HG03442 (cell line): ENCODE data around the gene LYSMD1.
A peak's percentile ranks its signal among the peaks of the same experiment; 100 is the strongest.

Experiments used
- ATAC-seq: cut with Tn5 transposase; IDR thresholded peaks from one replicate; pipeline ENCODE4 v1.9.1; 2021; ENCODE audit warnings: mild to moderate bottlenecking, moderate library complexity; ENCODE audit not compliant: unreplicated experiment

Gene LYSMD1

DNA sequence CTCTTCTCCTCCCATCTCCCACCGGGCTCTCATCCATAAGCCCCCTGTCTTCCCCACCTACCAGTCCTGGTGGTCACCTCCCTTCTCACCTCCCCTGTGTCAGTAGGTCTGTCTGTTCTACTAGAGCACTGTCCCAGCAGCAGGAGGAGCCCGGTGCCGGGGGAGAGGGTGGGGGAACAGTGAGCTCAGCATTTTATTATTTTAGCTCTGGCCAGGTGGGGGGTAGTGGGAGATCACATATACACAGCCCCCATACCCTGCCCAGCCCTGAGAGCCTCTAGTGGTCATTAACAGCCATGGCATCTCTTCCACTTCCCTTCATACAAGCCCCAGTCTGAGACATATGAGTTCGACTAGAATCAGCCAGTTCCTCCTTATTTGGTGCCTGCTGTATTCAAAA is 10.2 kb upstream of the LYSMD1 start, which contains the start of gene TMOD4:
TSS of gene TMOD4 (minus strand) at position 119 of the 400 bp plus-strand sequence. CDS start 1,106 bp downstream, outside the sequence.
- ATAC-seq = no peak

- ATAC-seq = no peak
These were observed 9.5 kb upstream of the LYSMD1 start for GRCh38 chr1:151175041-151175741.

DNA sequence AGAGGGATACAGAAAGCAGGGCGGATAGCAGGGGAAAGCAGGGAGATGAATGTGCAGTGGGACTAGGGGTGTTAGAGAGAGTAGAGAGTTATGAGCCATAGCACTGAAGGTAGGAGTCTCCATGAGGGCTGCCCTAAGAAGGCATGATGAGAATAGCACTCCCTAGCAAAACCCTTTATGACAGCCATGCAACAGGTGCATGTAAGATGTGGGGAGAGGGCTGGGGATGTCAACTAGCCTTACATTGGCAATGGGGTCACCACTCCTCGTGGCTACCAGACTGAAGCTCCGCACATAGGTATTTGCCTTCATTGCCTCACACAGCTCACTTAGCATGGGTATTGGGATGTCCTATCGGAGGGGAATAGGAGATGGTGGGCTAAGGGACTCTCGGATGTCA is 5.5 kb upstream of the LYSMD1 start:
- no peak for ATAC-seq

GRCh38 chr1:151167116-151167515 is 1.4 kb upstream of the LYSMD1 start:
- no peak for ATAC-seq

DNA sequence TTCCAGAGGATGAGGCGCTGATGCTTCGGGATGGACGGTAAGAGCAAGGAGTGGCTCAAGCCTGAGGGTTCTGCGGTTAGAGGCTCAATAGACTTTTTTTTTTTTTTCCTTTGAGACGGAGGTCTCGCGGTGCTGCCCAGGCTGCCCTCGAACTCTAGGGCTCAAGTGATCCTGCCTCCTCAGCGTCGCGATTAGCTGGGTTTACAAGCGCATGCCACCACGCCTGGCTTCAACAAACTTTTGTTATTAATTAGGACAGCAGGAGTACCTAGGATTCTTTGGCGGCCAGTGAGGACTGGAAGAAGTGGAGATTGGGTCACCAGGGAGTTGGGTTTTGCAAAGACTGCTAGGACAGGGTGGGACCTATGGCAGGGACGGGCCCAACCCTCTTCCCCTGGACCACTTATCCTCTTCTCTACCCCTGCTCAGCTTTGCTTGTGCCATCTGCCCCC is 829 bp upstream of the LYSMD1 start:
- peak; percentile 2 for ATAC-seq

- ATAC-seq = no peak
These were observed 393 bp downstream of the LYSMD1 start for GRCh38 chr1:151165281-151165737.

DNA sequence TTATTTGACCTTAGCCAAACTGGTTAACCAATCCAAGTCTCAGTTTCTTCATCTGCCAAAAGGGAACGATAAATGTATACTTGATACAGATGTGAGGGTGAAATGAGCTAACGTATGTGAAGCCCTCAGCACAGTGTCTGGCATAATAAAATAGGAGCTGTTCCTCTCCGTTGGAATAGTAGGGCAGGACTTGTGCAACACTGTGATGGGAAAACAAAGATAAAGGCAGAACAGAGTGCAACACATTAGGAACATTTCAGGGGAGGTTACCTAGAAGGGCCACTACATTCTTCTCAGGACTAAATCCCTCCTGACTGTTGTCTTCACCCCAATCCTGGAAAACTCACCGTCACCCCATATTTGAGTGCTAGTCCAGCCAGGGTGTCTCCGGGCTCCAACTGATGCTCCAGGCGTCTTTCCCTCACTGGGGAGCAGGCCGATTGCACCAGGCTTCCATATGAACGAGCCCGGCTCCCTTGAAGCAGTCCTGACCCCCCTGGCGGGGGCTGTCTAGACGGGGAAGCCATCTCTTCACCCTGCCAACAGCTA is 896 bp downstream of the LYSMD1 start:
- ATAC-seq = no peak

- ATAC-seq = no peak
These were observed 6.3 kb downstream of the LYSMD1 start for GRCh38 chr1:151159373-151159772.

DNA sequence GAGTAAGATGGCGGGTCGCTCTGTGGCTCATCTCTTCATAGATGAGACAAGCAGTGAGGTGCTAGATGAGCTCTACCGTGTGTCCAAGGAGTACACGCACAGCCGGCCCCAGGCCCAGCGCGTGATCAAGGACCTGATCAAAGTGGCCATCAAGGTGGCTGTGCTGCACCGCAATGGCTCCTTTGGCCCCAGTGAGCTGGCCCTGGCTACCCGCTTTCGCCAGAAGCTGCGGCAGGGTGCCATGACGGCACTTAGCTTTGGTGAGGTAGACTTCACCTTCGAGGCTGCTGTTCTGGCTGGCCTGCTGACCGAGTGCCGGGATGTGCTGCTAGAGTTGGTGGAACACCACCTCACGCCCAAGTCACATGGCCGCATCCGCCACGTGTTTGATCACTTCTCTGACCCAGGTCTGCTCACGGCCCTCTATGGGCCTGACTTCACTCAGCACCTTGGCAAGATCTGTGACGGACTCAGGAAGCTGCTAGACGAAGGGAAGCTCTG is 6.9 kb downstream of the LYSMD1 start:
- no peak for ATAC-seq

- no peak for ATAC-seq
These were observed 7.4 kb downstream of the LYSMD1 start for GRCh38 chr1:151158326-151158725.

- no peak for ATAC-seq
These were observed 8.6 kb downstream of the LYSMD1 start for GRCh38 chr1:151157067-151157531.

- ATAC-seq = no peak
These were observed 9.2 kb downstream of the LYSMD1 start, which contains the start of gene TNFAIP8L2 for GRCh38 chr1:151156515-151156819. TNFAIP8L2 (plus strand) TSS chr1:151156649; CDS start chr1:151158698, 2,049 bp downstream.

DNA sequence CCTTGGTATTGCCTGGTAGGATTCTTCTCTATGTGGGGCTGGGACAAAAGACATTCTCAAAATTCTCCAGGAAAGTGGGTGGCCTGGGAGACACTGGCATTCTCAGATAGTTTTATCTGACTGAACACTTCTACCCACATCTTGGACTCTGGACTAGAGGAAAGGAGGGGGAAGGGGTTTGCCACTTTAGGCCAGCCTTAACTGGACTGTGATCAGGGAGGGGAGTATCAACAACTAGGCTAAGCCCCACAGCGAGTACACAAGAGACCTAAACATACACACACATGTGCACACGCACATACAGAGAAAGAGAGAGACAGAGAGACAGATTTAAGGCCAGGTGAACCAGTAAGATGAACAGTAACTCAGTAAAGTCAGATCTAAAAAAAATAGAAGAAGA is 18.0 kb downstream of the LYSMD1 start:
- no peak for ATAC-seq

- ATAC-seq = no peak
These were observed 18.6 kb downstream of the LYSMD1 start for GRCh38 chr1:151147132-151147503.

DNA sequence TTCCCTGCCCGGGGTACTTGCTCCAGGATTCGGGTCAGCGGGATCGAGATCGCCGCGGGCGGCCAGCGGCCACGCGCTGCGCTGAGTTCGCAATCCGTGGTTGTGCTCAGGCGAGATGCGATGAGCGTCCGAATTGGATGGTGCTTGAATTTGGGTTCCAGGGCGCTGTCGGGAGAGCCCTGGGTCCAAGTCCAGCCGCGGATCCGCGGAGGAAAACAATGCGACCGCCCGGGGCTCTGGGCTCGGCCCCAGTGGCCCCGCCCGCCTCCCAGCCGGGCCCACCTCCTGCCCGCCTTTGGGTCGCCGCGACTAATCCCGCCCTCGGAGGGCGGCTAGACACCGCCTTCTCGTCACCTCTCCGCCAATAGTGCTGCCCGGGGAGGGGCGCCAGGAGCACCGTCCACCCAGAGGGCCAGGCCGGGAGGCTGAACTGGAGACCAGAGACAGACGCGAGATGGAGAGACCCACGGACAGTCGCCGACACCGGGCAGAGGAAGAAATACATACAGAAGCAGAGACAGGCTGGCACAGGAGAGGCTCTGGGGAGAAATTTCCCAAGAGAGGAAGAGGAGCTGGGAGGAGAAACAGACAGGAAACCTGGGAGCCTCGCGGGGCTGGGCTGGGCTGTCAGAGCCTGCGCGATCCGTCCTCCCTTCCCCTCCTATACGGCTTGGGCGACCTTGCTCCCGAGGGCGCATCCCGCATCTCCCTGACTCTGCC is 19.1 kb downstream of the LYSMD1 start, which contains the start of gene SEMA6C:
TSS of gene SEMA6C (minus strand) at position 220 of the 720 bp plus-strand sequence. CDS start 4,010 bp downstream, outside the sequence.
- peak; percentile 96 for ATAC-seq

DNA sequence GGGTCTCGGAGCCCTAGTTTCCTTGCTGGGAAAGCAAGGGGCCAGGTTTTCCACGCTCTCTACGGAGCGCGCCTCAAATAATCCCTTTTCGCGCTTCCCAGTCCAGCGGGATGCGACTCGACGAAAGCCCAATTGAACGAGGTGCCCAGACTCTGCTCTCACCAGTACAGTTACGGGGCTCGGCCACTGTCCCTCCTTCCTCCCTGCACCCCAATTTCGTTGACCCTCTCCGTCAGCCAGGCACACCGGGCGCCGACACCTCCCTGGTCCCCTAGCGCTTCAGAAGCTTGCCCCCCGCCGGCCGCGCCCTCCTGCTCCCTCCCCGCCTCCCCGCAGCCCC is 19.7 kb downstream of the LYSMD1 start:
- no peak for ATAC-seq

GRCh38 chr1:151145304-151146071 is 20.2 kb downstream of the LYSMD1 start:
- no peak for ATAC-seq

- ATAC-seq = no peak
These were observed 21.0 kb downstream of the LYSMD1 start for GRCh38 chr1:151144474-151145303.

GRCh38 chr1:151143986-151144385 is 21.7 kb downstream of the LYSMD1 start:
- ATAC-seq = no peak

DNA sequence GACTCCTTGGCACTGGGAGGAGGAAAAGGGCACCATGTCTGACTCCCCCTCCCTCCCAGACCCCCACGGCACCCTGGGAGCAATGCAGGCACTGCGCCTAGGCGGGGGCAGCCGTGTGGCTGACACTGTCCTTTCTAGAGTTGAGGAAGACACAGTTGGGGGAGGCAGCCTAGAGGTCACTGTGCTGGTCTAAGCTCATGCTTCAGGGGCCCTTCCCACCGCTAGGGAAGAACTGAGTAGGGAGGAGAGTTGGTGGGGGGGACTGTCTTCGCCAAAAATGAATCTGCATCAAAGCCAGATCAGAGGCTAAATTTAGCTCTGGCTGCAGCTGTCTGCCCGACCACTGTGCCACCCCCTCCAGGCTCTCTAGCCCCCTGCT is 22.7 kb downstream of the LYSMD1 start:
- ATAC-seq = no peak
